CD4-positive, alpha-beta memory T cell (primary cell): ENCODE data around the gene EPHA5. TPM values are rescaled to one million over a fixed set of nuclear protein-coding genes. Genes with fewer than 3 reads are reported as not detected.

ENCODE experiments used
- CTCF ChIA-PET: fragments of 350-600 bp; sonication (Branson Sonifier 250); formaldehyde crosslinking; loops from one replicate; lab custom pipeline; 2021; ENCODE audit warnings: inconsistent platforms; ENCODE audit not compliant: partially characterized antibody; lab: Charles Lee
- POLR2A ChIA-PET: fragments of 350-600 bp; sonication (Branson Sonifier 250); formaldehyde crosslinking; loops from one replicate; lab custom pipeline; 2021; ENCODE audit not compliant: partially characterized antibody; lab: Charles Lee
- DNase-seq, 5 donors: peaks; one replicate each; pipeline versions ENCODE4 v3.0.0 to v3.0.0-alpha.2; 2020 to 2022; ENCODE audit warnings: mixed read lengths in 1 of 5
- H3K27ac ChIP-seq: one replicate; pipeline ENCODE4 v1.7.0; 2013; ENCODE audit warnings: low read depth, low read length
- H3K27me3 ChIP-seq: 2 replicates; pipeline ENCODE4 v1.7.0; 2013; ENCODE audit warnings: mild to moderate bottlenecking, low read length, moderate library complexity; ENCODE audit not compliant: insufficient read depth
- H3K36me3 ChIP-seq: 2 replicates; pipeline ENCODE4 v1.7.0; 2013; ENCODE audit warnings: mild to moderate bottlenecking, low read length, moderate library complexity; ENCODE audit not compliant: insufficient read depth
- H3K4me1 ChIP-seq: 2 replicates; pipeline ENCODE4 v1.7.0; 2013; ENCODE audit warnings: mild to moderate bottlenecking, low read length, moderate library complexity; ENCODE audit not compliant: insufficient read depth
- H3K4me3 ChIP-seq, 2 donors: one replicate each; pipeline ENCODE4 v1.7.0; 2013; ENCODE audit warnings: low read length in 2 of 2, mild to moderate bottlenecking in 1 of 2
- H3K9me3 ChIP-seq, 2 donors: one replicate each; pipeline ENCODE4 v1.7.0; 2013; ENCODE audit warnings: low read length in 2 of 2, control low read depth in 1 of 2; ENCODE audit not compliant: control insufficient read depth in 1 of 2
- H3K27ac Mint-ChIP-seq, 7 donors: one replicate each; pipeline ENCODE4 v1.8.0; 2020 to 2021; ENCODE audit warnings: mixed read lengths in 7 of 7, mild to moderate bottlenecking in 6 of 7, inconsistent platforms in 3 of 7, moderate library complexity in 3 of 7
- H3K27me3 Mint-ChIP-seq, 2 donors: one replicate each; pipeline ENCODE4 v1.8.0; 2020 to 2021; ENCODE audit warnings: mixed read lengths in 2 of 2
- H3K36me3 Mint-ChIP-seq, 2 donors: one replicate each; pipeline ENCODE4 v1.8.0; 2020 to 2021; ENCODE audit warnings: mixed read lengths in 2 of 2, inconsistent platforms in 1 of 2, mild to moderate bottlenecking in 1 of 2
- H3K4me1 Mint-ChIP-seq, 4 donors: one replicate each; pipeline ENCODE4 v1.8.0; 2020 to 2021; ENCODE audit warnings: mixed read lengths in 4 of 4, mild to moderate bottlenecking in 1 of 4
- H3K4me3 Mint-ChIP-seq, 8 donors: one replicate each; pipeline ENCODE4 v1.8.0; 2020 to 2021; ENCODE audit warnings: mixed read lengths in 8 of 8, mild to moderate bottlenecking in 7 of 8, moderate library complexity in 6 of 8, inconsistent platforms in 3 of 8
- H3K9me3 Mint-ChIP-seq, 8 donors: one replicate each; pipeline ENCODE4 v1.8.0; 2020 to 2021; ENCODE audit warnings: mixed read lengths in 8 of 8, mild to moderate bottlenecking in 5 of 8, inconsistent platforms in 3 of 8, moderate library complexity in 1 of 8
- intact Hi-C: fragments of 100-400 bp; cut with micrococcal nuclease; formaldehyde crosslinking; loops from one replicate; pipeline ENCODE4 v1.15.1; 2023
- polyA plus RNA-seq, 2 donors: library from polyadenylated mRNA; unstranded; fragments of 300-500 nt; fragmentation: Illumina TruSeq; gene quantifications; one replicate each; pipeline ENCODE4 v1.2.3, GENCODE V29; 2021
- total RNA-seq, 2 experiments: library from RNA; stranded (reverse); gene quantifications; one replicate each; pipeline ENCODE4 v1.2.3, GENCODE V29; 2021

Gene EPHA5
- total and polyA plus RNA-seq, 4 experiments from 2014 or later, result not detected

- peaks cover 2 to 18% (median 5%) of the 10 kb centered on the region in 8 donors for H3K9me3 Mint-ChIP-seq
- H3K27me3 Mint-ChIP-seq, result no peaks in the 10 kb centered on the region
- no peaks in the 10 kb centered on the region for H3K4me1 ChIP-seq
These were observed 368.1 kb downstream of the EPHA5 start for GRCh38 chr4:65302145-65302544.

DNA sequence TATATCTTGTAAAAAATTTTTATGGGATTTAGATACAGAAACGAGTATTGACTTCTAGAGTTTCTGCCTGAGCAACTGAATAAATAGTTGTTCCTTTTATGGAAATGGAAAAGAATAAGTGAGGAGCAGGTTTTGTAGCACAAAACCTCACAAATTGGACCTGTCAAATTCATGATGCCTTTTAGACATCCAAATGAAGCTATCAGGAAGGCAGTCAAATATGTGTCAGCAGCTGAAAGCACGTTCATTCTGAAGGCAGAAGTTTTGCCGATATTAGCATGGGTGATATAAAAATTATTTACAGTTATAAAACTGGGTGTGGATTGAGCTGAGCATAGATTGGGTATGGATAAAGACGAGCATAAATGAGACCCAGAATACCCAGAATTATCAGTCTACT, 374.0 kb downstream of the EPHA5 start:
- no peak overlapping the region for H3K4me3 ChIP-seq
- DNase-seq, result no peak
- peaks cover 2 to 26% (median 4%) of the 10 kb centered on the region in 8 donors for H3K9me3 Mint-ChIP-seq
- no peak overlapping the region for H3K4me3 Mint-ChIP-seq
- ChIA-PET POLR2A (no interaction called here), CTCF (no interaction called here)
- no peaks in the 10 kb centered on the region for H3K4me1 ChIP-seq
- H3K27me3 ChIP-seq, result no peaks in the 10 kb centered on the region
- H3K27me3 Mint-ChIP-seq, result no peaks in the 10 kb centered on the region
- intact Hi-C loops, result no loop called here
- H3K4me1 Mint-ChIP-seq, result no peaks in the 10 kb centered on the region
- H3K36me3 ChIP-seq, result no peaks in the 10 kb centered on the region
- no peaks in the 10 kb centered on the region for H3K9me3 ChIP-seq
- no peak overlapping the region for H3K27ac Mint-ChIP-seq
- H3K36me3 Mint-ChIP-seq, result no peaks in the 10 kb centered on the region
- H3K27ac ChIP-seq, result no peak overlapping the region

More at GRCh38 chr4:65302145-65302544, 368.1 kb downstream of the EPHA5 start:
- Histone ChIP-seq H3K27ac (no peak overlapping the region), H3K4me3 (no peak overlapping the region), H3K27me3 (no peaks in the 10 kb centered on the region), H3K9me3 (no peaks in the 10 kb centered on the region), H3K36me3 (no peaks in the 10 kb centered on the region)
- no peaks in the 10 kb centered on the region for H3K36me3 Mint-ChIP-seq
- no peaks in the 10 kb centered on the region for H3K4me1 Mint-ChIP-seq
- CTCF ChIA-PET, result no interaction called here
- DNase-seq, result no peak
- no peak overlapping the region for H3K4me3 Mint-ChIP-seq
- POLR2A ChIA-PET, result no interaction called here
- no peak overlapping the region for H3K27ac Mint-ChIP-seq
- intact Hi-C loops, result no loop called here

DNA sequence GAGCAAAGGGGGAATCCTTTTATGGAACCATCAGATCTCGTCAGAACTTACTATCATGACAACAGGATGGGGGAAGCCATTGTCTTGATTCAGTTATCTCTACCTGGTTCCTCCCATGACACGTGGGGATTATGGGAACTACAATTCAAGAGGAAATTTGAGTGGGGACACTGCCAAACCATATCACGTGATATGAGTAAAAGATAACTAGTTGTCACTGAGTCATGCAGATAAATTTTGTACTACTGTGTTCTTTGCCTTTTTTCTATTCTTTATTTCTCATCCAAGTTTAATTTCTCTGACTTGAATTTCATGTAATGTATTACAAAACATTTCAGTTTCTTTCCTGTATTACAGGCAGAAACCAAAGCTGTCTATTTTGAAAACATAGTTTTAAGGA, 383.2 kb downstream of the EPHA5 start:
- H3K4me3 ChIP-seq, result no peak overlapping the region
- H3K36me3 Mint-ChIP-seq, result no peaks in the 10 kb centered on the region
- H3K9me3 ChIP-seq, result no peaks in the 10 kb centered on the region
- no peak overlapping the region for H3K27ac Mint-ChIP-seq
- POLR2A ChIA-PET, result no interaction called here
- H3K36me3 ChIP-seq, result no peaks in the 10 kb centered on the region
- H3K9me3 Mint-ChIP-seq, result peaks cover 0 to 9% (median 4%) of the 10 kb centered on the region in 8 donors
- intact Hi-C loops, result no loop called here
- H3K4me3 Mint-ChIP-seq, result no peak overlapping the region
- H3K27ac ChIP-seq, result no peak overlapping the region
- no peaks in the 10 kb centered on the region for H3K4me1 ChIP-seq
- DNase-seq, result no peak
- H3K27me3 ChIP-seq, result no peaks in the 10 kb centered on the region
- H3K4me1 Mint-ChIP-seq, result no peaks in the 10 kb centered on the region
- no peaks in the 10 kb centered on the region for H3K27me3 Mint-ChIP-seq
- CTCF ChIA-PET, result no interaction called here
